Measurements from ENCODE around the gene MYCBP2.

The MYCBP2 gene

GRCh38 chr13:77093735-77094134 is 233.2 kb downstream of the MYCBP2 start:
- no peak for DNase-seq (ENCODE audit: low read depth)

- DNase-seq (ENCODE audit: low read depth): no peak
These were observed 242.1 kb downstream of the MYCBP2 start for GRCh38 chr13:77084755-77085154.

- no peak for DNase-seq (ENCODE audit: low read depth)
These were observed 246.9 kb downstream of the MYCBP2 start for GRCh38 chr13:77079902-77080413.

- DNase-seq (ENCODE audit: low read depth): no peak
These were observed 259.4 kb downstream of the MYCBP2 start for GRCh38 chr13:77067519-77067918.

- DNase-seq (ENCODE audit: low read depth): no peak
These were observed 261.3 kb downstream of the MYCBP2 start for GRCh38 chr13:77065461-77066147.

- DNase-seq (ENCODE audit: low read depth): no peak
These were observed 264.8 kb downstream of the MYCBP2 start for GRCh38 chr13:77062097-77062496.

- DNase-seq (ENCODE audit: low read depth): no peak
These were observed 265.5 kb downstream of the MYCBP2 start for GRCh38 chr13:77061362-77061761.

GRCh38 chr13:77056886-77057285 is 270.0 kb downstream of the MYCBP2 start:
- no peak for DNase-seq (ENCODE audit: low read depth)

GRCh38 chr13:77056382-77056781 is 270.5 kb downstream of the MYCBP2 start:
- no peak for DNase-seq (ENCODE audit: low read depth)

- DNase-seq (ENCODE audit: low read depth): no peak
These were observed 271.7 kb downstream of the MYCBP2 start for GRCh38 chr13:77055158-77055557.

- no peak for DNase-seq (ENCODE audit: low read depth)
These were observed 273.7 kb downstream of the MYCBP2 start for GRCh38 chr13:77053192-77053591.

GRCh38 chr13:77048681-77049080 is 278.2 kb downstream of the MYCBP2 start:
- DNase-seq (ENCODE audit: low read depth): no peak

GRCh38 chr13:77047649-77048343 is 279.1 kb downstream of the MYCBP2 start:
- DNase-seq (ENCODE audit: low read depth): no peak

- no peak for DNase-seq (ENCODE audit: low read depth)
These were observed 284.2 kb downstream of the MYCBP2 start for GRCh38 chr13:77042566-77043177.

GRCh38 chr13:77040835-77041234 is 286.1 kb downstream of the MYCBP2 start:
- no peak for DNase-seq (ENCODE audit: low read depth)

- no peak for DNase-seq (ENCODE audit: low read depth)
These were observed 286.8 kb downstream of the MYCBP2 start for GRCh38 chr13:77040076-77040475.

GRCh38 chr13:77038907-77039480 is 287.9 kb downstream of the MYCBP2 start:
- no peak for DNase-seq (ENCODE audit: low read depth)

- DNase-seq (ENCODE audit: low read depth): no peak
These were observed 290.6 kb downstream of the MYCBP2 start for GRCh38 chr13:77036279-77036678.

GRCh38 chr13:77034881-77035280 is 292.0 kb downstream of the MYCBP2 start:
- no peak for DNase-seq (ENCODE audit: low read depth)

- DNase-seq (ENCODE audit: low read depth): no peak
These were observed 293.1 kb downstream of the MYCBP2 start for GRCh38 chr13:77033717-77034302.

- no peak for DNase-seq (ENCODE audit: low read depth)
These were observed 295.1 kb downstream of the MYCBP2 start for GRCh38 chr13:77031656-77032243.

- no peak for DNase-seq (ENCODE audit: low read depth)
These were observed 297.5 kb downstream of the MYCBP2 start for GRCh38 chr13:77029436-77029835.

Measured in T-helper 22 cell (primary cell).